Tibial nerve (tissue), 4 donors: Measurements from ENCODE around the gene XYLT1. TPM values are rescaled to one million over a fixed set of nuclear protein-coding genes. Genes with fewer than 3 reads are reported as not detected.

Experiments used
- DNase-seq, 2 donors: peaks; one replicate each; pipeline ENCODE4 v3.0.0-alpha.2; 2019; ENCODE audit warnings: low spot score in 2 of 2
- H3K27ac ChIP-seq, 4 donors: fragments of 200-600 bp; sonication (generic) in 3 of 4; one replicate each; pipeline ENCODE4 v1.5.1; 2017 to 2019; ENCODE audit warnings: mild to moderate bottlenecking in 1 of 4
- H3K27me3 ChIP-seq, 2 donors: fragments of 200-600 bp; sonication (generic) in 1 of 2; one replicate each; pipeline versions ENCODE4 v1.5.1 to v1.6.0; 2017 to 2019
- H3K36me3 ChIP-seq, 3 donors: fragments of 200-600 bp; sonication (generic); one replicate each; pipeline ENCODE4 v1.5.1; 2018 to 2019
- H3K4me1 ChIP-seq, 4 donors: fragments of 200-600 bp; sonication (generic) in 3 of 4; one replicate each; pipeline ENCODE4 v1.5.1; 2017 to 2019
- H3K4me3 ChIP-seq, 4 donors: fragments of 200-600 bp; sonication (generic) in 3 of 4; one replicate each; pipeline ENCODE4 v1.5.1; 2017 to 2019; ENCODE audit warnings: mild to moderate bottlenecking in 1 of 4, moderate library complexity in 1 of 4
- H3K9me3 ChIP-seq, 4 donors: fragments of 200-600 bp; sonication (generic) in 3 of 4; one replicate each; pipeline ENCODE4 v1.5.1; 2017 to 2019
- EP300 ChIP-seq, 2 donors: sonication (generic); formaldehyde crosslinking; IDR thresholded peaks; one replicate each; pipeline ENCODE4 v1.6.1; 2017; ENCODE audit warnings: antibody characterized with exemption in 2 of 2, mild to moderate bottlenecking in 1 of 2
- POLR2A ChIP-seq, 2 donors: fragments of 450-650 bp; IDR thresholded peaks; one replicate each; pipeline ENCODE4 v1.6.1; 2017; ENCODE audit warnings: antibody characterized with exemption in 2 of 2, mild to moderate bottlenecking in 2 of 2, moderate library complexity in 2 of 2
- WGBS, 2 donors: methylation state at CpG; one replicate each; pipeline ENCODE4 v1.1.5; 2018; 5-methylcytosine and 5-hydroxymethylcytosine counted together
- total RNA-seq, 4 donors: library from RNA; depleted of rRNA; stranded (reverse); fragments of >200 nt; gene quantifications; one replicate each; pipeline ENCODE4 v1.1.0, GENCODE V29; 2016
- TF ChIP-seq, protein P1 (sequence below), 5 experiments: fragments of 200-600 bp in 3 of 5; fragments of 450-650 bp in 2 of 5; sonication (generic) in 3 of 5; IDR thresholded peaks; one replicate each; pipeline ENCODE4 v1.5.1; 2016 to 2019; ENCODE audit warnings: antibody characterized with exemption in 5 of 5, mild to moderate bottlenecking in 3 of 5, moderate library complexity in 2 of 5

XYLT1 gene
- total RNA-seq, 4 donors from 2014 or later, result 13.8 to 23.1 (median 14.8) TPM

- Histone ChIP-seq H3K4me3 (no peak overlapping the region), H3K27ac (no peak overlapping the region), H3K27me3 (no peaks in the 10 kb centered on the region), H3K9me3 (no peaks in the 10 kb centered on the region), H3K36me3 (no peaks in the 10 kb centered on the region), H3K4me1 (peaks cover 0 to 18% (median 0%) of the 10 kb centered on the region in 4 donors)
- no peak for DNase-seq
- TF ChIP-seq POLR2A (IDR thresholded peaks at IDR 0.05), result no peak
- TF ChIP-seq EP300 (IDR thresholded peaks at IDR 0.05), result no peak
- TF ChIP-seq, protein P1, sequence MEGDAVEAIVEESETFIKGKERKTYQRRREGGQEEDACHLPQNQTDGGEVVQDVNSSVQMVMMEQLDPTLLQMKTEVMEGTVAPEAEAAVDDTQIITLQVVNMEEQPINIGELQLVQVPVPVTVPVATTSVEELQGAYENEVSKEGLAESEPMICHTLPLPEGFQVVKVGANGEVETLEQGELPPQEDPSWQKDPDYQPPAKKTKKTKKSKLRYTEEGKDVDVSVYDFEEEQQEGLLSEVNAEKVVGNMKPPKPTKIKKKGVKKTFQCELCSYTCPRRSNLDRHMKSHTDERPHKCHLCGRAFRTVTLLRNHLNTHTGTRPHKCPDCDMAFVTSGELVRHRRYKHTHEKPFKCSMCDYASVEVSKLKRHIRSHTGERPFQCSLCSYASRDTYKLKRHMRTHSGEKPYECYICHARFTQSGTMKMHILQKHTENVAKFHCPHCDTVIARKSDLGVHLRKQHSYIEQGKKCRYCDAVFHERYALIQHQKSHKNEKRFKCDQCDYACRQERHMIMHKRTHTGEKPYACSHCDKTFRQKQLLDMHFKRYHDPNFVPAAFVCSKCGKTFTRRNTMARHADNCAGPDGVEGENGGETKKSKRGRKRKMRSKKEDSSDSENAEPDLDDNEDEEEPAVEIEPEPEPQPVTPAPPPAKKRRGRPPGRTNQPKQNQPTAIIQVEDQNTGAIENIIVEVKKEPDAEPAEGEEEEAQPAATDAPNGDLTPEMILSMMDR (IDR thresholded peaks at IDR 0.05), result no peak
- 91 to 94% methylated on average over 4 of the region's 4 CpGs for WGBS, 2 donors
Observed at GRCh38 chr16:17389384-17389783, 81.4 kb downstream of the XYLT1 start.

DNA sequence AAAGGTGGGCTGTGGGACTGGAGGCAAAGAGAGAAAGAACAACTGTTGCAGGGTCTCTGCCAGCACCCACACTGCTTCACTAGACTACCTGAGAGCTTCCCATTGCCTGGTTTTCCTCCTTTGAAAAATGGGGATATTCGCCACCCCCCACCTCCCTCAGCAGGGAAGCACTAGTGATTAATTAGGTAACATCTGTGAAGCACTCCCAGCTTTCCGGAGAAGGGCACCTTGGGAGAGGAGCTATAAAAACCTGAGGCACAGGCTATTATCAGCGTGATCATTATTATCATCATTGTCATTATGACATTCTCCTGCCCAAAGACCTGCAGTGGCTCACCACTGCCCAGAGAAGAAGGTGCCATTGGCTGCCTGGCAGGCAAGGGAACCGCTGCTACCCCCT lies 83.5 kb downstream of the XYLT1 start:
- DNase-seq, result no peak
- TF ChIP-seq, protein P1 (IDR thresholded peaks at IDR 0.05), result no peak
- no peak for TF ChIP-seq EP300 (IDR thresholded peaks at IDR 0.05)
- TF ChIP-seq POLR2A (IDR thresholded peaks at IDR 0.05), result no peak
- no peaks in the 10 kb centered on the region for H3K27me3 ChIP-seq
- peaks cover 0 to 36% (median 2%) of the 10 kb centered on the region in 4 donors for H3K4me1 ChIP-seq
- no peaks in the 10 kb centered on the region for H3K9me3 ChIP-seq
- no peaks in the 10 kb centered on the region for H3K36me3 ChIP-seq
- no peak overlapping the region for H3K4me3 ChIP-seq
- WGBS, 2 donors, result 88 to 92% methylated on average over 4 of the region's 4 CpGs
- H3K27ac ChIP-seq, result no peak overlapping the region

- Histone ChIP-seq H3K27me3 (no peaks in the 10 kb centered on the region), H3K36me3 (no peaks in the 10 kb centered on the region), H3K4me1 (peaks cover 0 to 38% (median 2%) of the 10 kb centered on the region in 4 donors), H3K9me3 (no peaks in the 10 kb centered on the region), H3K4me3 (no peak overlapping the region), H3K27ac (no peak overlapping the region)
- TF ChIP-seq, protein P1 (IDR thresholded peaks at IDR 0.05), result no peak
- TF ChIP-seq POLR2A (IDR thresholded peaks at IDR 0.05) (no peak), EP300 (IDR thresholded peaks at IDR 0.05) (no peak)
- DNase-seq, result no peak
- WGBS, 2 donors, result 63 to 85% methylated on average over 3 of the region's 3 CpGs
Observed at GRCh38 chr16:17386229-17386628, 84.5 kb downstream of the XYLT1 start.

- H3K27me3 ChIP-seq, result no peaks in the 10 kb centered on the region
- H3K36me3 ChIP-seq, result no peaks in the 10 kb centered on the region
- 72 to 76% methylated on average over 5 of the region's 5 CpGs for WGBS, 2 donors
- TF ChIP-seq EP300 (IDR thresholded peaks at IDR 0.05), result peak in 1 of 2 donors; percentile 31
- TF ChIP-seq, protein P1 (IDR thresholded peaks at IDR 0.05), result no peak
- H3K4me1 ChIP-seq, result peaks cover 0 to 40% (median 2%) of the 10 kb centered on the region in 4 donors
- no peak for DNase-seq
- no peak overlapping the region for H3K4me3 ChIP-seq
- no peaks in the 10 kb centered on the region for H3K9me3 ChIP-seq
- no peak overlapping the region for H3K27ac ChIP-seq
Observed at GRCh38 chr16:17384471-17384870, 86.3 kb downstream of the XYLT1 start.

GRCh38 chr16:17382949-17383863 lies 87.6 kb downstream of the XYLT1 start:
- Histone ChIP-seq H3K4me1 (peaks cover 0 to 53% (median 11%) of the 10 kb centered on the region in 4 donors), H3K4me3 (no peak overlapping the region), H3K27ac (peak overlapping the region in 1 of 4 donors; percentile 46), H3K9me3 (no peaks in the 10 kb centered on the region), H3K27me3 (no peaks in the 10 kb centered on the region), H3K36me3 (no peaks in the 10 kb centered on the region)
- no peak for DNase-seq
- TF ChIP-seq, protein P1 (IDR thresholded peaks at IDR 0.05), result no peak
- TF ChIP-seq EP300 (IDR thresholded peaks at IDR 0.05) (peak in 1 of 2 donors; percentile 57), POLR2A (IDR thresholded peaks at IDR 0.05) (no peak)
- 59 to 61% methylated on average over 14 of the region's 14 CpGs for WGBS, 2 donors
